ENCODE data around the gene ADGRF1. TPM values are rescaled to one million over a fixed set of nuclear protein-coding genes. Genes with fewer than 3 reads are reported as not detected.
"Not testable (repeated sequence)": the region's sequence is repeated elsewhere in the genome, so short reads cannot be mapped to it uniquely, and the experiment has no call there.

ADGRF1 gene
- polyA plus RNA-seq, 4 donors: 0.13 to 1.7 (median 1.3) TPM

DNA sequence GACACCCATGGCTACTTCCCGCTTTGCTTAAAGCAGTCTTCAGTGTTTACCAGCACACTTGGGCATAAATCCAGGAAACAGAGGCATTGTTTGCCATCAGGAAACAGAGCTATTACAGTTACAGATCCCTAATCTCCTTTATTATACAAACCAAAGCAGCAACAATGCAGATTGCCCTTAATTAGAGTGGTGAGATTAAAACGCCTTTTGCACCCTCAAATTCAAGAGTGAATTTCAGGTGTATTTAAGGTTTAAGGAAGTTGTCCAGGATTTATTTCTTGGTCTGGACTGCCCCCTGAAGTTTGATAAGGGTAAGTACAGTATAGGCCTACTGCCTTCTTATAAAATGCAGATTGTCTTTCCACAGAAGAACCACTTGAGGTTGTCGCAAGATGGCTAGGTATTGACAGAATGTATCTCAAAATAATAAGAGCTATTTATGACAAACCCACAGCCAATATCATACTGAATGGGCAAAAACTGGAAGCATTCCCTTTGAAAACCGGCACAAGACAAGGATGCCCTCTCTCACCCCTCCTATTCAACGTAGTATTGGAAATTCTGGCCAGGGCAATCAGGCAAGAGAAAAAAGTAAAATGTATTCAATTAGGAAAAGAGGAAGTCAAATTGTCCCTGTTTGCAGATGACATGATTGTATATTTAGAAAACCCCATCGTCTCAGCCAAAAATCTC is 51.2 kb downstream of the ADGRF1 start:
- 20 to 48% (median 28%) methylated on average over 6 of the region's 6 CpGs for WGBS, 3 donors
- not testable (repeated sequence) for H3K9me3 ChIP-seq (ENCODE audit: control insufficient read depth in 2 of 2, insufficient read depth in 1 of 2, low read depth in 1 of 2, low read length in 1 of 2)
- peak; percentile 75 to 84 for DNase-seq

GRCh38 chr6:46990031-46990644 is 52.0 kb downstream of the ADGRF1 start:
- Histone ChIP-seq H3K27me3 (ENCODE audit: control insufficient read depth in 3 of 3, insufficient read depth in 3 of 3, low read length in 3 of 3) (no peaks in the 10 kb centered on the region), H3K27ac (ENCODE audit: low read depth in 1 of 3, low read length in 2 of 3) (no peak overlapping the region), H3K4me3 (ENCODE audit: low read depth in 1 of 3, low read length in 3 of 3) (no peak overlapping the region), H3K4me1 (ENCODE audit: control insufficient read depth in 3 of 3, insufficient read depth in 2 of 3, low read depth in 1 of 3, low read length in 2 of 3) (peaks cover 0 to 8% (median 2%) of the 10 kb centered on the region in 3 donors), H3K9me3 (ENCODE audit: control insufficient read depth in 2 of 2, insufficient read depth in 1 of 2, low read depth in 1 of 2, low read length in 1 of 2) (no peaks in the 10 kb centered on the region), H3K36me3 (ENCODE audit: control insufficient read depth in 3 of 3, insufficient read depth in 2 of 3, low read depth in 1 of 3, low read length in 3 of 3) (no peaks in the 10 kb centered on the region)
- peak in 1 of 2 donors; percentile 20 for DNase-seq
- FAIRE-seq: no peak
- WGBS, 3 donors: 13 to 48% (median 35%) methylated on average over 6 of the region's 6 CpGs

More for the DNA sequence above, 51.2 kb downstream of the ADGRF1 start:
- H3K4me1 ChIP-seq (ENCODE audit: control insufficient read depth in 3 of 3, insufficient read depth in 2 of 3, low read depth in 1 of 3, low read length in 2 of 3); H3K4me3 ChIP-seq (ENCODE audit: low read depth in 1 of 3, low read length in 3 of 3); H3K36me3 ChIP-seq (ENCODE audit: control insufficient read depth in 3 of 3, insufficient read depth in 2 of 3, low read depth in 1 of 3, low read length in 3 of 3); H3K27me3 ChIP-seq (ENCODE audit: control insufficient read depth in 3 of 3, insufficient read depth in 3 of 3, low read length in 3 of 3); H3K27ac ChIP-seq (ENCODE audit: low read depth in 1 of 3, low read length in 2 of 3); FAIRE-seq: not testable (repeated sequence)

DNA sequence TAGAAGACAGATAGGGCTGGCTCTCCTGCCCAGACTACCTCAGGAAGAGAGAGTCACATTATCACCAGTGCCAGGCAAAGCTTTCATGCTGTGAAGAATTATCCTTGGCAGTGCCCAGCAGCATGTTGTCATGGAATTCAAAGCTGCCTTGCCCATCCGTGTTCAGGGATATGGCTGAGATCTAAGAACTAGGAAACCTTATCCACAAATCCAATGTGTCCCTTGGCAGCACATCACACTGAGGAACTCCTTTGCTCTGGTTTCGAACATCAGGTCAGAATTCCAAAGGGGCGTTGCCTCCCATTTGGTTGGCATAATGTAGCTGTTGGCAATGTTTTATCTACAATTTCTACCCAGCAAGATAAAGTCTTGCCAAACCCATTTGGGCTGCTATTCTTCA is 52.7 kb downstream of the ADGRF1 start:
- no peaks in the 10 kb centered on the region for H3K9me3 ChIP-seq (ENCODE audit: control insufficient read depth in 2 of 2, insufficient read depth in 1 of 2, low read depth in 1 of 2, low read length in 1 of 2)
- peaks cover 0 to 8% (median 2%) of the 10 kb centered on the region in 3 donors for H3K4me1 ChIP-seq (ENCODE audit: control insufficient read depth in 3 of 3, insufficient read depth in 2 of 3, low read depth in 1 of 3, low read length in 2 of 3)
- no peaks in the 10 kb centered on the region for H3K36me3 ChIP-seq (ENCODE audit: control insufficient read depth in 3 of 3, insufficient read depth in 2 of 3, low read depth in 1 of 3, low read length in 3 of 3)
- no peak overlapping the region for H3K4me3 ChIP-seq (ENCODE audit: low read depth in 1 of 3, low read length in 3 of 3)
- H3K27ac ChIP-seq (ENCODE audit: low read depth in 1 of 3, low read length in 2 of 3): no peak overlapping the region
- 3 to 52% (median 24%) methylated on average over 3 of the region's 3 CpGs for WGBS, 3 donors
- FAIRE-seq: no peak
- no peaks in the 10 kb centered on the region for H3K27me3 ChIP-seq (ENCODE audit: control insufficient read depth in 3 of 3, insufficient read depth in 3 of 3, low read length in 3 of 3)
- DNase-seq: peak in 1 of 2 donors; percentile 78

GRCh38 chr6:46985943-46986342 is 56.2 kb downstream of the ADGRF1 start:
- no peak for DNase-seq
- no peak overlapping the region for H3K27ac ChIP-seq (ENCODE audit: low read depth in 1 of 3, low read length in 2 of 3)
- H3K4me3 ChIP-seq (ENCODE audit: low read depth in 1 of 3, low read length in 3 of 3): no peak overlapping the region
- H3K4me1 ChIP-seq (ENCODE audit: control insufficient read depth in 3 of 3, insufficient read depth in 2 of 3, low read depth in 1 of 3, low read length in 2 of 3): peaks cover 2 to 8% (median 4%) of the 10 kb centered on the region in 3 donors
- H3K9me3 ChIP-seq (ENCODE audit: control insufficient read depth in 2 of 2, insufficient read depth in 1 of 2, low read depth in 1 of 2, low read length in 1 of 2): no peaks in the 10 kb centered on the region
- no peaks in the 10 kb centered on the region for H3K36me3 ChIP-seq (ENCODE audit: control insufficient read depth in 3 of 3, insufficient read depth in 2 of 3, low read depth in 1 of 3, low read length in 3 of 3)
- H3K27me3 ChIP-seq (ENCODE audit: control insufficient read depth in 3 of 3, insufficient read depth in 3 of 3, low read length in 3 of 3): no peaks in the 10 kb centered on the region
- FAIRE-seq: no peak
- WGBS, 3 donors: 85 to 90% (median 86%) methylated on average over 3 of the region's 3 CpGs

DNA sequence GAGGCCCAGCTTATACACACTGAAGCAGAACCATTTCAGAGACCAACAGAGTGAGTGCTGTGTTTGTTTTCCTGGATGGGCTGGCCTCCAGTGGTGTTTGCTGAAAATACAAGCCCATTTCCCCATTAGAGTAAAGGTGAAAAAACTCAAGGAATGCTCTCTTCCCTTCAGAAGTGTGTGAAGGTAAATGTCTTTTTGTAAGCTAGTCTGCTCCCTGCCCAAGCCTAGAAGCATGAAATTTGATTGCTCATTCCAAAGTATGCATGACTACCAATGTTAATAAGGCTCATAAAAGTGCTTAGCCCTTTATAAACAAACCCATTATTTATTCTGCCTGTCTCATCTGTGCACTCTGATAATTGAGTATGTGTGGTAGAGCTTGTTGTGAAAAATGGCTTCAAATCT is 59.1 kb downstream of the ADGRF1 start:
- peak in 1 of 2 donors; percentile 45 for DNase-seq
- Histone ChIP-seq H3K9me3 (ENCODE audit: control insufficient read depth in 2 of 2, insufficient read depth in 1 of 2, low read depth in 1 of 2, low read length in 1 of 2) (no peaks in the 10 kb centered on the region), H3K27ac (ENCODE audit: low read depth in 1 of 3, low read length in 2 of 3) (no peak overlapping the region), H3K4me3 (ENCODE audit: low read depth in 1 of 3, low read length in 3 of 3) (no peak overlapping the region), H3K4me1 (ENCODE audit: control insufficient read depth in 3 of 3, insufficient read depth in 2 of 3, low read depth in 1 of 3, low read length in 2 of 3) (peaks cover 2 to 4% (median 2%) of the 10 kb centered on the region in 3 donors), H3K27me3 (ENCODE audit: control insufficient read depth in 3 of 3, insufficient read depth in 3 of 3, low read length in 3 of 3) (no peaks in the 10 kb centered on the region), H3K36me3 (ENCODE audit: control insufficient read depth in 3 of 3, insufficient read depth in 2 of 3, low read depth in 1 of 3, low read length in 3 of 3) (no peaks in the 10 kb centered on the region)
- FAIRE-seq: no peak

- Histone ChIP-seq H3K27me3 (ENCODE audit: control insufficient read depth in 3 of 3, insufficient read depth in 3 of 3, low read length in 3 of 3) (no peaks in the 10 kb centered on the region), H3K36me3 (ENCODE audit: control insufficient read depth in 3 of 3, insufficient read depth in 2 of 3, low read depth in 1 of 3, low read length in 3 of 3) (no peaks in the 10 kb centered on the region), H3K9me3 (ENCODE audit: control insufficient read depth in 2 of 2, insufficient read depth in 1 of 2, low read depth in 1 of 2, low read length in 1 of 2) (no peaks in the 10 kb centered on the region), H3K4me1 (ENCODE audit: control insufficient read depth in 3 of 3, insufficient read depth in 2 of 3, low read depth in 1 of 3, low read length in 2 of 3) (peaks cover 0 to 4% (median 0%) of the 10 kb centered on the region in 3 donors), H3K4me3 (ENCODE audit: low read depth in 1 of 3, low read length in 3 of 3) (no peak overlapping the region), H3K27ac (ENCODE audit: low read depth in 1 of 3, low read length in 2 of 3) (no peak overlapping the region)
- no peak for FAIRE-seq
- WGBS, 3 donors: 41 to 50% (median 47%) methylated on average over 4 of the region's 4 CpGs
- DNase-seq: no peak
Observed at GRCh38 chr6:46979206-46979605, 62.9 kb downstream of the ADGRF1 start.

DNA sequence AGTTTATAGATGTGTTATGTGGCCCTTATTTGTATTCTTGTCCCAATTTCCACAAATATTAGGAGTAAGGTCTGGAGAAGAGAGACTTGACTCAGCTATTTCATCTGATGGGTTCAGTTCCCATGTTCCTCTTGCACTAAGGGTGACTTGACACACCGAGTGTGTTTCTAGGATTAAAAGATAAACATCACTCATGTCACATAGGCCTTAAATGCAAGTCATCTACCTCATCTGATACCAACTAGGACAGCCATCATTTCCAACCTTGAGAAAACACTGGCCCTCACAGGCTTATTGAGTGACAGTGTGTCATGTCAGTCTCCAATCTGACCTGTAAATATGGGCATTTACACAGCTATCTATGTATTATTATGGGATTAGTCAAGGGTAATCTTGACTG is 67.3 kb downstream of the ADGRF1 start:
- Histone ChIP-seq H3K27ac (ENCODE audit: low read depth in 1 of 3, low read length in 2 of 3) (no peak overlapping the region), H3K9me3 (ENCODE audit: control insufficient read depth in 2 of 2, insufficient read depth in 1 of 2, low read depth in 1 of 2, low read length in 1 of 2) (no peaks in the 10 kb centered on the region), H3K4me1 (ENCODE audit: control insufficient read depth in 3 of 3, insufficient read depth in 2 of 3, low read depth in 1 of 3, low read length in 2 of 3) (no peaks in the 10 kb centered on the region), H3K4me3 (ENCODE audit: low read depth in 1 of 3, low read length in 3 of 3) (no peak overlapping the region), H3K36me3 (ENCODE audit: control insufficient read depth in 3 of 3, insufficient read depth in 2 of 3, low read depth in 1 of 3, low read length in 3 of 3) (no peaks in the 10 kb centered on the region), H3K27me3 (ENCODE audit: control insufficient read depth in 3 of 3, insufficient read depth in 3 of 3, low read length in 3 of 3) (no peaks in the 10 kb centered on the region)
- no peak for FAIRE-seq
- 80 to 85% (median 81%) methylated on average over 1 of the region's 1 CpG for WGBS, 3 donors
- no peak for DNase-seq

- FAIRE-seq (no peak), DNase-seq (no peak)
- 18 to 47% (median 30%) methylated on average over 2 of the region's 2 CpGs for WGBS, 3 donors
- Histone ChIP-seq H3K27me3 (ENCODE audit: control insufficient read depth in 3 of 3, insufficient read depth in 3 of 3, low read length in 3 of 3) (no peaks in the 10 kb centered on the region), H3K27ac (ENCODE audit: low read depth in 1 of 3, low read length in 2 of 3) (no peak overlapping the region), H3K36me3 (ENCODE audit: control insufficient read depth in 3 of 3, insufficient read depth in 2 of 3, low read depth in 1 of 3, low read length in 3 of 3) (no peaks in the 10 kb centered on the region), H3K4me3 (ENCODE audit: low read depth in 1 of 3, low read length in 3 of 3) (no peak overlapping the region), H3K4me1 (ENCODE audit: control insufficient read depth in 3 of 3, insufficient read depth in 2 of 3, low read depth in 1 of 3, low read length in 2 of 3) (no peaks in the 10 kb centered on the region), H3K9me3 (ENCODE audit: control insufficient read depth in 2 of 2, insufficient read depth in 1 of 2, low read depth in 1 of 2, low read length in 1 of 2) (no peaks in the 10 kb centered on the region)
Observed at GRCh38 chr6:46973029-46973428, 69.1 kb downstream of the ADGRF1 start.

Data from small intestine (tissue), 7 donors.